GM08714 (cell line): Measurements from ENCODE around the gene DLL1.

Experiments
- H3K4me3 ChIP-seq: fragments of 200-500 bp; sonication (Bioruptor generic); 2 replicates; pipeline ENCODE4 v1.5.1; 2014; ENCODE audit warnings: mild to moderate bottlenecking, low read length, inconsistent platforms
- ZNF274 ChIP-seq: IDR thresholded peaks from 2 replicates; pipeline ENCODE4 v1.6.1; 2012; ENCODE audit warnings: mild to moderate bottlenecking, low read depth, low read length

The DLL1 gene

DNA sequence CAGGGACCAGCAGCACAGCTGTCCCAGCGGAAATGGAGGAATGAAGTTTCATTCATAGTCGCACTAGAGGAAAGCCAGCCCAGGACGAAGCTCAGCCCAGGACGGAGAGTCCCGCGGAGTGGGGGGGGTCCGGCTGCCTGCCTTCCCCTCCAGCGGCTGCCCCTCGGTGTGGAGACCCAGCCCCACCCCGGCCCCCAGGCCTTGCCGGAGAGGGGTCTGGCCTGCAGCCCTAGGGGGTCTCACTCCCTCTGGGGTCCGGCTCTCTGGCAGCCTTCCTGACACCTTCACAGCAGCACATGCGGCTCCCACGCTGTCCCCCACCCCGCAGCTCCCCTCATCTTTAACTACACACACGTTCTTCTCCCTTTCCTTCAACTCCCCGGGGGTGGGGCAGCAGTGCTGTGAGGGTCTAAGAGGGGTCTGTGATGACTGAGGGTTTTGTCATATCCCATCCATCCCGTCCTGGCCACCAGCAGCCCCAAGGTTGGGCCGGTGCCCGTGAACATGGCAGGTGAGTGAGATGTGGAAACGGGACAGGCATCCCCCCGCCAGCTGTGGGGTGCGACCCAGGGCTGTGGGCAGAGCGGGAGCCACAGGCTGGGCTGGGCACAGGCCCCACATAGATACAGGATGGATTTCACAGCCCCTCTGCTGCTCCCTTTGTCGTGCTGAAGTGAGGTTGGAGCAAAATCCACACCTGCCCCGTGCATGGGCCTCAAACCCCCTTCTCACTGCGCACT is 41.8 kb downstream of the DLL1 start:
- no peak for TF ChIP-seq ZNF274
- H3K4me3 ChIP-seq, result no peak overlapping the region

GRCh38 chr6:170248111-170248805 is 42.6 kb downstream of the DLL1 start:
- H3K4me3 ChIP-seq, result no peak overlapping the region
- TF ChIP-seq ZNF274, result no peak

- no peak for TF ChIP-seq ZNF274
- H3K4me3 ChIP-seq, result no peak overlapping the region
These were observed 43.6 kb downstream of the DLL1 start for GRCh38 chr6:170247178-170247701.

DNA sequence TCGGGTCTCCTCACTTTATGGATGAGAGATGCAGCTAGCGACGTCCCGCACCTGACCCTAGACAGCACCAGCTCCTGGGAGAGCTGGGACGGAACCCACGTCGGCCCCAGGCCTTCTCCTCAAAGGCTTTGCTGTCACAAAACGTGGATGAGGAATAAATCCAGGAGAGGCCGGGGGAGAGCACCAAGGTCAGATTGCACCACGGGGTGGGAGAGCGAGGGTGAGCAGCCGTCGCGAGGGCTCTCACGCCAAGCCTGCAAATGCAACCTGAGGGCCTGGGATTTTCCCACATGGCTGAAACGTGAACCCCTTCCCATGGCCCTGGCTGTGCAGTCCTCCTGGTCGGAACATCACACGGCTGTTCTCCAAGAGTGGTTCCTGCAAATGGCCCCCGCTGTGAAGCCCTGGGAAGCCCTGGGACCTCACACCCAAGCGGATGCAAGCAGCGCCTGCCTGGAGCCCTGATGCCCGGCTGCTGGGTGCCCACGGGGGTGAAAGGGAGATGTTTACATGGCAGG is 45.3 kb downstream of the DLL1 start:
- H3K4me3 ChIP-seq, result no peak overlapping the region
- TF ChIP-seq ZNF274, result no peak

GRCh38 chr6:170244721-170245474 is 46.0 kb downstream of the DLL1 start:
- TF ChIP-seq ZNF274, result no peak
- H3K4me3 ChIP-seq, result no peak overlapping the region

- no peak for TF ChIP-seq ZNF274
- H3K4me3 ChIP-seq, result no peak overlapping the region
These were observed 47.0 kb downstream of the DLL1 start for GRCh38 chr6:170243791-170244291.

GRCh38 chr6:170243386-170243785 is 47.5 kb downstream of the DLL1 start:
- no peak overlapping the region for H3K4me3 ChIP-seq
- TF ChIP-seq ZNF274, result no peak

DNA sequence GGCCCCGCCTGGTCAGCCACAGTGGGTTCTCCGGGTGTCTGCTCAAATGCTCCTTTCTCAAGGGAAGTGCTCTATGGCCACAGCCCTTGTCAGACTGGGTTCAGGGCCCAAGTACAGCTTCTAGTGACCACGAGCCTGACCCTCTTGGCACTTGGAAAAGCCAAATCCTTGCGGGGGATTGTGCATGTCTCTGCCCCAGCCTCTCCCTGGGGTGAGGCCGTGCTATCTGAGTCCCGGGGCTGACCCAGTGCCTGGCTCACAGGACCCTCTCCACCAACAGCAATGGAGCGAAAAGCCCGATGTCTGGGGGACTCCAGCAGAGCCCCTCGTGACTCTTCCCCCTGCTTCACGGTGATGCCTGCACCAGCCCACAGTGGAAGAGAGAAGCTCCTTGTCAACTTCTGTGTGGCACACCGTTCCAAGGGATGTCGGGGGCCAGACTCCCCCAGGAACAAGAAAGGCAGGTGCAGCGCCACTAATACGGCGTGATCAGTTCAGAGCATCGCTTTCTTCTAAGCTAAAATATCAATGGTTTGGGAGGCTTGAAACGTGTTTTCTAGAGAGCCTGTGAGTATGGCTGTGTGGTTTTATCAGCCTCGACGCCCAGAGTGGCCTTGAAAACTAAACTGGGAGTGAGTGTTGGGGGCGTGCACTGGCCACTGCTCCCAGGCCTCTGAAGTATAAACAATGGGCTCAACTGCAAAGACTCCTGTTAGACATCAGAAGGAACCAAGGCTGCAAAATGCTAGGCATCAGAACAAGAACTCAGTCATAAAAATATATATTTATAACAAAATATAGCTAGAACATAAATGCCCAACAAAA is 51.9 kb downstream of the DLL1 start:
- no peak for TF ChIP-seq ZNF274
- no peak overlapping the region for H3K4me3 ChIP-seq

DNA sequence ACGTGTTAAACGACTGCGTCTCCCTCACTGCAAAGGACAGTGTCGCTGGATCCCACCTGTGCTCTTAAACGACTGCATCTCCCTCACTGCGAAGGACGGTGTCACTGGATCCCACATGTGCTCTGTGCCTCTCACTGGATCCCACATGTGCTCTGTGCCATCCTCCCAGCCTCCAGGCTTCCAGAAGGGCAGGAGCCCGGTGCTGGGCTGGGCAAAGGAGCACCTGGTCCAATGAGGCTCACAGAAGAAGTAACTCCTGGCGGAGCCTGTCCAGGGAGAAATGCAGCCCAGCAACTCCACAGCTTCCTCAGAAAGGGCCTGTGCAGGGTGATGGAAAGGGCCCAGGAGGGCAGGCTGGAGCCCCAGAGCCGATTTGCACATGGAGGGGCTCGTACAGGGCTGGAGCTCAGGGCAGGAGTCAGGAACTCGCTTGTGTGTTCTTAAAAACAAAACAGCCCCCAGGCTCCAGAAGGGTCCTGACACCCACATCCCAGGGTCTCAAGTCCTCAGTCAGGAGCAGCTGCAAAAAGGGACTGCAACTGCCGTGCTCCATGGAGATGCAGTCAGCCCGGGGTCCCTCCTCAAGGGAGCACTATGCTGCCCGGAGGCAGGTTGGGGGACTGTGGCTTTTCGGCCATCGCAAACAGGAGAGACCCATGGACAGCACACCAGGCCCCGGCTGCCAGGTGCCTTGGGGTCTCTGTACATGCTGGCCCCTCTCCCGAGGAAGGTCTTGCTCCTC is 52.7 kb downstream of the DLL1 start:
- no peak for TF ChIP-seq ZNF274
- H3K4me3 ChIP-seq, result no peak overlapping the region

- H3K4me3 ChIP-seq, result no peak overlapping the region
- no peak for TF ChIP-seq ZNF274
These were observed 54.6 kb downstream of the DLL1 start for GRCh38 chr6:170236131-170236836.

- no peak for TF ChIP-seq ZNF274
- H3K4me3 ChIP-seq, result no peak overlapping the region
These were observed 55.3 kb downstream of the DLL1 start for GRCh38 chr6:170235391-170236125.

GRCh38 chr6:170234419-170234818 is 56.5 kb downstream of the DLL1 start:
- TF ChIP-seq ZNF274, result no peak

More at GRCh38 chr6:170234419-170234818, 56.5 kb downstream of the DLL1 start:
- H3K4me3 ChIP-seq, result no peak overlapping the region
